Right lobe of liver (tissue), 6 donors: Measurements from ENCODE around the gene SSC5D. TPM values are rescaled to one million over a fixed set of nuclear protein-coding genes. Genes with fewer than 3 reads are reported as not detected.

Source experiments
- ATAC-seq, 4 donors: fragments of 200-7000 bp; cut with Tn5 transposase; one replicate each; pipeline ENCODE4 v1.9.1; 2020; ENCODE audit warnings: mild to moderate bottlenecking in 4 of 4, moderate library complexity in 4 of 4
- DNase-seq, 3 donors: peaks; one replicate each; pipeline ENCODE4 v3.0.0-alpha.2; 2020
- H3K27ac ChIP-seq, 3 donors: fragments of 200-600 bp; one replicate each; pipeline ENCODE4 v1.8.0; 2022
- H3K27me3 ChIP-seq, 2 donors: fragments of 200-600 bp; one replicate each; pipeline ENCODE4 v1.8.0; 2022
- H3K36me3 ChIP-seq, 4 donors: fragments of 200-600 bp; sonication (generic) in 1 of 4; one replicate each; pipeline versions ENCODE4 v1.5.1 to v1.8.0; 2017 to 2022; ENCODE audit warnings: control low read depth in 1 of 4
- H3K4me1 ChIP-seq, 4 donors: fragments of 200-600 bp; sonication (generic) in 1 of 4; one replicate each; pipeline versions ENCODE4 v1.5.1 to v1.8.0; 2017 to 2022; ENCODE audit warnings: control low read depth in 1 of 4
- H3K4me3 ChIP-seq, 3 donors: fragments of 200-600 bp; one replicate each; pipeline ENCODE4 v1.8.0; 2022
- H3K9me3 ChIP-seq, 4 donors: fragments of 200-600 bp; sonication (generic) in 1 of 4; one replicate each; pipeline versions ENCODE4 v1.5.1 to v1.8.0; 2017 to 2022; ENCODE audit warnings: control low read depth in 1 of 4
- CTCF ChIP-seq, 4 donors: fragments of 200-600 bp in 3 of 4; fragments of 450-650 bp in 1 of 4; IDR thresholded peaks; one replicate each; pipeline versions ENCODE4 v1.5.1 to v1.8.0; 2016 to 2022; ENCODE audit warnings: antibody characterized with exemption in 4 of 4, mild to moderate bottlenecking in 2 of 4
- POLR2A ChIP-seq: fragments of 450-650 bp; IDR thresholded peaks from one replicate; pipeline ENCODE4 v1.6.1; 2017; ENCODE audit warnings: antibody characterized with exemption, mild to moderate bottlenecking
- whole genome bisulfite sequencing: methylation state at CpG from one replicate; pipeline ENCODE4 v1.1.6; 2018; ENCODE audit warnings: low coverage, low lambda C conversion rate; ENCODE audit not compliant: insufficient coverage; ENCODE audit errors: missing lambda C conversion rate; 5-methylcytosine and 5-hydroxymethylcytosine counted together
- intact Hi-C, 2 donors: fragments of 100-400 bp; cut with DNase I; formaldehyde crosslinking; loops; one replicate each; pipeline versions ENCODE4 v1.11.2 to v1.14.1; 2022
- total RNA-seq, 6 experiments: library from RNA; depleted of rRNA in 2 of 6; stranded (reverse); fragments of >200 nt in 2 of 6; fragmentation: NEBNext Ultra II Directional in 3 of 6; extraction: Animal tissue kit (Norgen Biotek cat#: 25700) in 3 of 6; gene quantifications; one replicate each; pipeline versions ENCODE4 v1.1.0 to v1.2.4, GENCODE V29; 2016 to 2023
- donor health status: DM: no; HTN: yes; CAD: no.
- donor health status: DM: no; HTN: no; CAD: no.
- donor health status: DM: no; HTN: no; CAD: no.
- donor health status: DM: no; HTN: yes; CAD: no.
- donor health status: DM: no; HTN: yes; CAD: no.

The SSC5D gene
- total RNA-seq, 6 experiments from 2014 or later = 0.35 to 1.6 (median 1.2) TPM

- TF ChIP-seq CTCF (IDR thresholded peaks at IDR 0.05) (no peak), POLR2A (no peak)
- intact Hi-C loops = no loop called here
- WGBS = no CpG with 5 or more reads among the region's 40 CpGs
These were observed 6.5 kb upstream of the SSC5D start for GRCh38 chr19:55481794-55482155.

GRCh38 chr19:55482156-55482961 lies 5.9 kb upstream of the SSC5D start:
- H3K9me3 ChIP-seq = no peaks in the 10 kb centered on the region
- TF ChIP-seq CTCF (IDR thresholded peaks at IDR 0.05) (no peak), POLR2A (no peak)
- peaks cover 0 to 6% (median 1%) of the 10 kb centered on the region in 4 donors for H3K36me3 ChIP-seq
- no peaks in the 10 kb centered on the region for H3K27me3 ChIP-seq
- WGBS = no CpG with 5 or more reads among the region's 83 CpGs
- intact Hi-C loops = no loop called here
- H3K27ac ChIP-seq = no peak overlapping the region
- ATAC-seq (no peak), DNase-seq (no peak)
- H3K4me3 ChIP-seq = no peak overlapping the region
- peaks cover 0 to 12% (median 3%) of the 10 kb centered on the region in 4 donors for H3K4me1 ChIP-seq

More at GRCh38 chr19:55481794-55482155, 6.5 kb upstream of the SSC5D start:
- Histone ChIP-seq H3K9me3 (no peaks in the 10 kb centered on the region), H3K4me1 (peaks cover 0 to 14% (median 4%) of the 10 kb centered on the region in 4 donors), H3K4me3 (no peak overlapping the region), H3K27ac (no peak overlapping the region), H3K27me3 (no peaks in the 10 kb centered on the region), H3K36me3 (peaks cover 0 to 6% (median 1%) of the 10 kb centered on the region in 4 donors)
- no peak for DNase-seq
- ATAC-seq = no peak

GRCh38 chr19:55482967-55483705 lies 5.1 kb upstream of the SSC5D start:
- ATAC-seq (no peak), DNase-seq (no peak)
- peaks cover 0 to 6% (median 1%) of the 10 kb centered on the region in 4 donors for H3K36me3 ChIP-seq
- intact Hi-C loops = no loop called here
- WGBS = 92% methylated on average over 9 of the region's 47 CpGs
- H3K4me3 ChIP-seq = no peak overlapping the region
- no peaks in the 10 kb centered on the region for H3K27me3 ChIP-seq
- no peaks in the 10 kb centered on the region for H3K9me3 ChIP-seq
- H3K27ac ChIP-seq = no peak overlapping the region
- TF ChIP-seq POLR2A (no peak), CTCF (IDR thresholded peaks at IDR 0.05) (no peak)
- peaks cover 0 to 6% (median 0%) of the 10 kb centered on the region in 4 donors for H3K4me1 ChIP-seq

GRCh38 chr19:55483706-55484592 lies 4.3 kb upstream of the SSC5D start:
- Histone ChIP-seq H3K4me3 (no peak overlapping the region), H3K36me3 (peaks cover 0 to 6% (median 1%) of the 10 kb centered on the region in 4 donors), H3K27me3 (no peaks in the 10 kb centered on the region), H3K4me1 (peaks cover 0 to 6% (median 0%) of the 10 kb centered on the region in 4 donors), H3K9me3 (no peaks in the 10 kb centered on the region), H3K27ac (no peak overlapping the region)
- ATAC-seq (no peak), DNase-seq (no peak)
- TF ChIP-seq POLR2A (no peak), CTCF (IDR thresholded peaks at IDR 0.05) (no peak)
- intact Hi-C loops = no loop called here
- WGBS = no CpG with 5 or more reads among the region's 46 CpGs
